GM18502 (cell line): ENCODE measurements around the gene TGFBRAP1.

Source experiments
- ATAC-seq: cut with Tn5 transposase; IDR thresholded peaks from one replicate; pipeline ENCODE4 v1.9.1; 2021; ENCODE audit warnings: mild to moderate bottlenecking; ENCODE audit not compliant: unreplicated experiment, poor library complexity

The TGFBRAP1 gene

GRCh38 chr2:105321875-105322646, 7.5 kb downstream of the TGFBRAP1 start:
- peak; percentile 51 for ATAC-seq

- no peak for ATAC-seq
Measured at GRCh38 chr2:105320651-105321215, 8.8 kb downstream of the TGFBRAP1 start.

- ATAC-seq: no peak
Measured at GRCh38 chr2:105317937-105318336, 11.6 kb downstream of the TGFBRAP1 start.

GRCh38 chr2:105315314-105315713, 14.2 kb downstream of the TGFBRAP1 start:
- ATAC-seq: peak; percentile 63

- peak; percentile 53 for ATAC-seq
Measured at GRCh38 chr2:105313877-105314276, 15.7 kb downstream of the TGFBRAP1 start.

- ATAC-seq: no peak
Measured at GRCh38 chr2:105309147-105309545, 20.4 kb downstream of the TGFBRAP1 start.

GRCh38 chr2:105308382-105309146, 21.0 kb downstream of the TGFBRAP1 start:
- ATAC-seq: no peak

- ATAC-seq: no peak
Measured at GRCh38 chr2:105307962-105308361, 21.6 kb downstream of the TGFBRAP1 start.

GRCh38 chr2:105307550-105307949, 22.0 kb downstream of the TGFBRAP1 start:
- ATAC-seq: no peak

GRCh38 chr2:105307146-105307545, 22.4 kb downstream of the TGFBRAP1 start:
- ATAC-seq: no peak

GRCh38 chr2:105301646-105302045, 27.9 kb downstream of the TGFBRAP1 start:
- no peak for ATAC-seq

- ATAC-seq: no peak
Measured at GRCh38 chr2:105299290-105299689, 30.2 kb downstream of the TGFBRAP1 start.

- no peak for ATAC-seq
Measured at GRCh38 chr2:105298017-105298416, 31.5 kb downstream of the TGFBRAP1 start.

- no peak for ATAC-seq
Measured at GRCh38 chr2:105297216-105297615, 32.3 kb downstream of the TGFBRAP1 start.

GRCh38 chr2:105296017-105296611, 33.4 kb downstream of the TGFBRAP1 start:
- ATAC-seq: no peak

GRCh38 chr2:105294844-105295481, 34.6 kb downstream of the TGFBRAP1 start:
- ATAC-seq: no peak

- no peak for ATAC-seq
Measured at GRCh38 chr2:105294046-105294445, 35.5 kb downstream of the TGFBRAP1 start.

GRCh38 chr2:105291981-105292380, 37.6 kb downstream of the TGFBRAP1 start:
- ATAC-seq: no peak

- no peak for ATAC-seq
Measured at GRCh38 chr2:105290981-105291660, 38.4 kb downstream of the TGFBRAP1 start.

- ATAC-seq: no peak
Measured at GRCh38 chr2:105288133-105288532, 41.4 kb downstream of the TGFBRAP1 start.
